ENCODE measurements around the gene DDX51. TPM values are rescaled to one million over a fixed set of nuclear protein-coding genes. Genes with fewer than 3 reads are reported as not detected.
A peak's percentile ranks its signal among the peaks of the same experiment; 100 is the strongest.

Gene DDX51
- total and polyA plus RNA-seq, 2 experiments from 2014 or later, result 3.7 to 7.5 TPM

- Histone ChIP-seq H3K27me3 (replicated peaks; ENCODE audit: insufficient read depth) (no peaks in the 10 kb centered on the region), H3K4me3 (no peak overlapping the region), H3K27ac (no peak overlapping the region), H3K4me2 (ENCODE audit: unreplicated experiment) (peak overlapping the region; percentile 56), H2AFZ (no peak overlapping the region), H3K9me3 (ENCODE audit: low read depth) (no peaks in the 10 kb centered on the region), H3K79me2 (ENCODE audit: insufficient read depth) (no peaks in the 10 kb centered on the region), H3K9me2 (ENCODE audit: insufficient read depth) (no peaks in the 10 kb centered on the region), H3K9ac (no peak overlapping the region), H3F3A (ENCODE audit: insufficient read depth) (peaks cover 20% of the 10 kb centered on the region), H3K36me3 (ENCODE audit: low read depth) (no peaks in the 10 kb centered on the region), H4K20me1 (ENCODE audit: insufficient read depth) (no peaks in the 10 kb centered on the region), H3K4me1 (ENCODE audit: insufficient read depth) (no peaks in the 10 kb centered on the region)
- 12 to 26% methylated on average over 24 to 41 of the region's 41 CpGs for WGBS, 2 experiments (ENCODE audit: low coverage in 1 of 2, low lambda C conversion rate in 2 of 2, missing lambda C conversion rate in 2 of 2)
- TF ChIP-seq EZH2phosphoT487 (IDR thresholded peaks at IDR 0.05; ENCODE audit: insufficient read depth, low read depth), result no peak
- TF ChIP-seq EZH2 (IDR thresholded peaks at IDR 0.05; ENCODE audit: insufficient read depth, poor library complexity, severe bottlenecking), result no peak
- in situ Hi-C loops (cut with MboI), result loop anchor here (25.0 kb wide), 1 partner anchor 459 kb away; the partner anchor contains the start of genes LRCOL1 and P2RX2
- DNase-seq, result peak; percentile 88
Observed at GRCh38 chr12:132153501-132154340, 9.6 kb upstream of the DDX51 start.

- H3K9me3 ChIP-seq (ENCODE audit: low read depth), result no peaks in the 10 kb centered on the region
- TF ChIP-seq EZH2 (IDR thresholded peaks at IDR 0.05; ENCODE audit: insufficient read depth, poor library complexity, severe bottlenecking) (no peak), EZH2phosphoT487 (IDR thresholded peaks at IDR 0.05; ENCODE audit: insufficient read depth, low read depth) (no peak)
Observed at GRCh38 chr12:132152953-132153352, 8.8 kb upstream of the DDX51 start.

GRCh38 chr12:132152411-132152821, 8.3 kb upstream of the DDX51 start:
- no peaks in the 10 kb centered on the region for H3K9me2 ChIP-seq (ENCODE audit: insufficient read depth)
- H3K4me3 ChIP-seq, result no peak overlapping the region
- H3F3A ChIP-seq (ENCODE audit: insufficient read depth), result peaks cover 14% of the 10 kb centered on the region
- H3K36me3 ChIP-seq (ENCODE audit: low read depth), result no peaks in the 10 kb centered on the region
- 86 to 93% methylated on average over 9 of the region's 9 CpGs for WGBS, 2 experiments (ENCODE audit: low coverage in 1 of 2, low lambda C conversion rate in 2 of 2, missing lambda C conversion rate in 2 of 2)
- no peak for TF ChIP-seq EZH2phosphoT487 (IDR thresholded peaks at IDR 0.05; ENCODE audit: insufficient read depth, low read depth)
- TF ChIP-seq EZH2 (IDR thresholded peaks at IDR 0.05; ENCODE audit: insufficient read depth, poor library complexity, severe bottlenecking), result no peak
- H3K27ac ChIP-seq, result no peak overlapping the region
- H2AFZ ChIP-seq, result no peak overlapping the region
- in situ Hi-C loops (cut with MboI), result loop anchor here (25.0 kb wide), 1 partner anchor 460 kb away; the partner anchor contains the start of genes LRCOL1 and P2RX2
- H3K9me3 ChIP-seq (ENCODE audit: low read depth), result no peaks in the 10 kb centered on the region
- H3K79me2 ChIP-seq (ENCODE audit: insufficient read depth), result no peaks in the 10 kb centered on the region
- H3K27me3 ChIP-seq (replicated peaks; ENCODE audit: insufficient read depth), result no peaks in the 10 kb centered on the region
- H3K9ac ChIP-seq, result no peak overlapping the region
- no peak overlapping the region for H3K4me2 ChIP-seq (ENCODE audit: unreplicated experiment)
- no peak for DNase-seq
- no peaks in the 10 kb centered on the region for H4K20me1 ChIP-seq (ENCODE audit: insufficient read depth)
- H3K4me1 ChIP-seq (ENCODE audit: insufficient read depth), result no peaks in the 10 kb centered on the region

More at GRCh38 chr12:132152953-132153352, 8.8 kb upstream of the DDX51 start:
- Histone ChIP-seq H3K4me3 (no peak overlapping the region), H3K36me3 (ENCODE audit: low read depth) (no peaks in the 10 kb centered on the region), H3K4me1 (ENCODE audit: insufficient read depth) (no peaks in the 10 kb centered on the region), H4K20me1 (ENCODE audit: insufficient read depth) (no peaks in the 10 kb centered on the region), H2AFZ (no peak overlapping the region), H3K9me2 (ENCODE audit: insufficient read depth) (no peaks in the 10 kb centered on the region), H3K9ac (no peak overlapping the region), H3K4me2 (ENCODE audit: unreplicated experiment) (no peak overlapping the region), H3K27me3 (replicated peaks; ENCODE audit: insufficient read depth) (no peaks in the 10 kb centered on the region), H3F3A (ENCODE audit: insufficient read depth) (peaks cover 20% of the 10 kb centered on the region), H3K79me2 (ENCODE audit: insufficient read depth) (no peaks in the 10 kb centered on the region), H3K27ac (no peak overlapping the region)
- in situ Hi-C loops (cut with MboI), result loop anchor here (25.0 kb wide), 1 partner anchor 459 kb away; the partner anchor contains the start of genes LRCOL1 and P2RX2
- no peak for DNase-seq
- 90 to 93% methylated on average over 5 to 20 of the region's 20 CpGs for WGBS, 2 experiments (ENCODE audit: low coverage in 1 of 2, low lambda C conversion rate in 2 of 2, missing lambda C conversion rate in 2 of 2)

GRCh38 chr12:132151766-132152410, 7.8 kb upstream of the DDX51 start:
- H3K4me3 ChIP-seq, result no peak overlapping the region
- H3K4me2 ChIP-seq (ENCODE audit: unreplicated experiment), result no peak overlapping the region
- H3K27me3 ChIP-seq (replicated peaks; ENCODE audit: insufficient read depth), result no peaks in the 10 kb centered on the region
- no peaks in the 10 kb centered on the region for H3K9me3 ChIP-seq (ENCODE audit: low read depth)
- H3K4me1 ChIP-seq (ENCODE audit: insufficient read depth), result no peaks in the 10 kb centered on the region
- TF ChIP-seq EZH2 (IDR thresholded peaks at IDR 0.05; ENCODE audit: insufficient read depth, poor library complexity, severe bottlenecking), result no peak
- no peak for TF ChIP-seq EZH2phosphoT487 (IDR thresholded peaks at IDR 0.05; ENCODE audit: insufficient read depth, low read depth)
- no peaks in the 10 kb centered on the region for H4K20me1 ChIP-seq (ENCODE audit: insufficient read depth)
- H3F3A ChIP-seq (ENCODE audit: insufficient read depth), result peaks cover 9% of the 10 kb centered on the region
- no peaks in the 10 kb centered on the region for H3K9me2 ChIP-seq (ENCODE audit: insufficient read depth)
- no peak overlapping the region for H2AFZ ChIP-seq
- in situ Hi-C loops (cut with MboI), result loop anchor here (25.0 kb wide), 1 partner anchor 460 kb away; the partner anchor contains the start of genes LRCOL1 and P2RX2
- no peaks in the 10 kb centered on the region for H3K79me2 ChIP-seq (ENCODE audit: insufficient read depth)
- H3K36me3 ChIP-seq (ENCODE audit: low read depth), result no peaks in the 10 kb centered on the region
- no peak overlapping the region for H3K9ac ChIP-seq
- WGBS, 2 experiments (ENCODE audit: low coverage in 1 of 2, low lambda C conversion rate in 2 of 2, missing lambda C conversion rate in 2 of 2), result 93 to 95% methylated on average over 28 to 32 of the region's 32 CpGs
- H3K27ac ChIP-seq, result no peak overlapping the region
- no peak for DNase-seq
